NCI-H2196 (cell line): ENCODE data around the gene MIEN1.
"Not testable (repeated sequence)": the region's sequence is repeated elsewhere in the genome, so short reads cannot be mapped to it uniquely, and the experiment has no call there.

Experiments used
- DNase-seq: peaks from one replicate; lab custom pipeline; 2025; ENCODE audit not compliant: unreplicated experiment; lab: John Stamatoyannopoulos, UW

The MIEN1 gene

GRCh38 chr17:39756380-39757079, 26.2 kb upstream of the MIEN1 start:
- DNase-seq: no peak

- no peak for DNase-seq
Measured at GRCh38 chr17:39755554-39756379, 25.4 kb upstream of the MIEN1 start.

GRCh38 chr17:39754958-39755553, 24.7 kb upstream of the MIEN1 start:
- DNase-seq: no peak

- peak; percentile 85 for DNase-seq
Measured at GRCh38 chr17:39754161-39754957, 24.0 kb upstream of the MIEN1 start.

GRCh38 chr17:39753514-39754160, 23.3 kb upstream of the MIEN1 start:
- no peak for DNase-seq

GRCh38 chr17:39752241-39752881, 22.0 kb upstream of the MIEN1 start:
- DNase-seq: no peak

- DNase-seq: no peak
Measured at GRCh38 chr17:39751637-39752036, 21.3 kb upstream of the MIEN1 start.

- DNase-seq: no peak
Measured at GRCh38 chr17:39751016-39751543, 20.7 kb upstream of the MIEN1 start.

- DNase-seq: no peak
Measured at GRCh38 chr17:39750131-39751015, 20.0 kb upstream of the MIEN1 start.

GRCh38 chr17:39748444-39749034, 18.2 kb upstream of the MIEN1 start:
- not testable (repeated sequence) for DNase-seq

- DNase-seq: no peak
Measured at GRCh38 chr17:39747745-39748144, 17.4 kb upstream of the MIEN1 start.

- DNase-seq: no peak
Measured at GRCh38 chr17:39746145-39746461, 15.8 kb upstream of the MIEN1 start.

GRCh38 chr17:39745335-39746144, 15.2 kb upstream of the MIEN1 start:
- no peak for DNase-seq

GRCh38 chr17:39744836-39745215, 14.5 kb upstream of the MIEN1 start:
- no peak for DNase-seq

GRCh38 chr17:39744075-39744835, 13.9 kb upstream of the MIEN1 start:
- no peak for DNase-seq

GRCh38 chr17:39742856-39743436, 12.6 kb upstream of the MIEN1 start:
- DNase-seq: no peak
